Keratinocyte (primary cell): ENCODE measurements around the gene FIZ1. TPM values are rescaled to one million over a fixed set of nuclear protein-coding genes. Genes with fewer than 3 reads are reported as not detected.

ENCODE experiments used
- DNase-seq: peaks from one replicate; pipeline ENCODE4 v3.0.0-alpha.2; 2011; ENCODE audit warnings: low read depth, missing footprints, low spot score
- FAIRE-seq: peaks from 2 replicates; lab custom pipeline; 2011; peaks lifted over from hg19 to GRCh38; lab: Jason Lieb, UNC
- H2AFZ ChIP-seq: 2 replicates; pipeline ENCODE4 v1.6.0; 2012; ENCODE audit warnings: low read length, control low read depth, inconsistent platforms; ENCODE audit not compliant: control insufficient read depth
- H3K27ac ChIP-seq: 2 replicates; pipeline ENCODE4 v1.5.1; 2011; ENCODE audit warnings: low read length; ENCODE audit not compliant: control insufficient read depth, insufficient read depth
- H3K27me3 ChIP-seq: 3 replicates; pipeline ENCODE4 v1.6.0; 2011; ENCODE audit warnings: low read length; ENCODE audit not compliant: control insufficient read depth, insufficient read depth; ENCODE audit errors: extremely low read depth
- H3K36me3 ChIP-seq, 2 experiments: 2 replicates in 1 of 2; 3 replicates in 1 of 2; pipeline ENCODE4 v1.5.1; 2011; ENCODE audit warnings: low read length in 2 of 2, mild to moderate bottlenecking in 1 of 2; ENCODE audit not compliant: control insufficient read depth in 2 of 2, insufficient read depth in 2 of 2; ENCODE audit errors: extremely low read depth in 1 of 2
- H3K4me1 ChIP-seq: 3 replicates; pipeline ENCODE4 v1.5.1; 2011; ENCODE audit warnings: low read length; ENCODE audit not compliant: control insufficient read depth, insufficient read depth; ENCODE audit errors: extremely low read depth
- H3K4me2 ChIP-seq: 3 replicates; pipeline ENCODE4 v1.6.0; 2011; ENCODE audit warnings: low read depth, low read length; ENCODE audit not compliant: control insufficient read depth, insufficient read depth; ENCODE audit errors: extremely low read depth
- H3K4me3 ChIP-seq, 3 experiments: fragments of 200-600 bp in 1 of 3; sonication (generic) in 1 of 3; 2 replicates in 2 of 3; 3 replicates in 1 of 3; pipeline ENCODE4 v1.5.1; 2011 to 2016; ENCODE audit warnings: low read length in 3 of 3, mild to moderate bottlenecking in 3 of 3, control low read depth in 2 of 3, inconsistent platforms in 1 of 3, low read depth in 1 of 3, mixed read lengths in 1 of 3, mixed run types in 1 of 3, moderate library complexity in 1 of 3; ENCODE audit not compliant: control insufficient read depth in 2 of 3, insufficient read depth in 2 of 3; ENCODE audit errors: extremely low read depth in 1 of 3
- H3K79me2 ChIP-seq: 2 replicates; pipeline ENCODE4 v1.6.0; 2012; ENCODE audit warnings: low read length; ENCODE audit not compliant: control insufficient read depth, insufficient read depth
- H3K9ac ChIP-seq: 3 replicates; pipeline ENCODE4 v1.6.0; 2011; ENCODE audit warnings: low read length; ENCODE audit not compliant: control insufficient read depth, insufficient read depth; ENCODE audit errors: extremely low read depth
- H3K9me1 ChIP-seq: 3 replicates; pipeline ENCODE4 v1.6.0; 2011; ENCODE audit warnings: low read length; ENCODE audit not compliant: control insufficient read depth, insufficient read depth; ENCODE audit errors: extremely low read depth
- H3K9me3 ChIP-seq: 2 replicates; pipeline ENCODE4 v1.5.1; 2012; ENCODE audit warnings: low read depth, low read length; ENCODE audit not compliant: control insufficient read depth
- H4K20me1 ChIP-seq: 3 replicates; pipeline ENCODE4 v1.6.0; 2011; ENCODE audit warnings: low read length; ENCODE audit not compliant: control insufficient read depth, insufficient read depth; ENCODE audit errors: extremely low read depth
- EZH2 ChIP-seq: IDR thresholded peaks from one replicate; pipeline ENCODE4 v1.6.1; 2012; ENCODE audit warnings: inconsistent platforms, mild to moderate bottlenecking, low read length, moderate library complexity
- dilution Hi-C: fragments of 300-500 bp; cut with MboI; formaldehyde crosslinking; loops from one replicate; pipeline ENCODE4 v1.7.0; 2020; ENCODE audit warnings: low sequenced_read_pairs; ENCODE audit not compliant: extremely low pct_ligation_motif_present
- polyA plus RNA-seq, 5 experiments: library from polyadenylated mRNA; depleted of rRNA in 3 of 5; stranded (reverse) in 3 of 5; stranded (forward) in 1 of 5; unstranded in 1 of 5; fragments of >200 nt; gene quantifications; 1 replicate in 1 of 5; 2 replicates in 3 of 5; 3 replicates in 1 of 5; pipeline versions ENCODE4 v1.2.1 to v1.2.3, GENCODE V29; 2011 to 2012; ENCODE audit warnings: missing spikeins in 2 of 5, low read depth in 1 of 5, low replicate concordance in 1 of 5
- TF ChIP-seq, protein P1 (sequence below), 3 experiments: IDR thresholded peaks in 1 of 3; conservative IDR thresholded peaks in 1 of 3; optimal IDR thresholded peaks in 1 of 3; 2 replicates in 2 of 3; 3 replicates in 1 of 3; pipeline versions ENCODE3 to v1.5.1; 2011; ENCODE audit warnings: low read length in 3 of 3, mild to moderate bottlenecking in 3 of 3, moderate library complexity in 2 of 3, control low read depth in 1 of 3, inconsistent platforms in 1 of 3; ENCODE audit not compliant: insufficient read depth in 2 of 3; ENCODE audit errors: extremely low read depth in 1 of 3

The FIZ1 gene
- polyA plus RNA-seq, 1 donor (not counting 4 experiments of a cell fraction or from before 2014, with no cell fraction given), result 2.7 TPM

- Histone ChIP-seq H3K9ac (peak overlapping the region; percentile 84), H3K4me3 (peak overlapping the region; percentile 61 to 73 (median 72)), H3K36me3 (peaks cover 11 to 14% of the 10 kb centered on the region in 2 experiments)
Measured at GRCh38 chr19:55606817-55607216, 7.5 kb upstream of the FIZ1 start.

GRCh38 chr19:55606471-55606787, 7.1 kb upstream of the FIZ1 start:
- Histone ChIP-seq H3K4me1 (peaks cover 16% of the 10 kb centered on the region), H3K9ac (peak overlapping the region; percentile 84), H3K9me3 (no peaks in the 10 kb centered on the region), H3K79me2 (peaks cover 49% of the 10 kb centered on the region), H2AFZ (peak overlapping the region; percentile 9), H3K27me3 (no peaks in the 10 kb centered on the region), H4K20me1 (no peaks in the 10 kb centered on the region), H3K36me3 (peaks cover 11 to 14% of the 10 kb centered on the region in 2 experiments), H3K27ac (peak overlapping the region; percentile 45), H3K4me3 (peak overlapping the region; percentile 61 to 73 (median 72)), H3K4me2 (peak overlapping the region; percentile 80), H3K9me1 (no peaks in the 10 kb centered on the region)
- TF ChIP-seq, protein P1, sequence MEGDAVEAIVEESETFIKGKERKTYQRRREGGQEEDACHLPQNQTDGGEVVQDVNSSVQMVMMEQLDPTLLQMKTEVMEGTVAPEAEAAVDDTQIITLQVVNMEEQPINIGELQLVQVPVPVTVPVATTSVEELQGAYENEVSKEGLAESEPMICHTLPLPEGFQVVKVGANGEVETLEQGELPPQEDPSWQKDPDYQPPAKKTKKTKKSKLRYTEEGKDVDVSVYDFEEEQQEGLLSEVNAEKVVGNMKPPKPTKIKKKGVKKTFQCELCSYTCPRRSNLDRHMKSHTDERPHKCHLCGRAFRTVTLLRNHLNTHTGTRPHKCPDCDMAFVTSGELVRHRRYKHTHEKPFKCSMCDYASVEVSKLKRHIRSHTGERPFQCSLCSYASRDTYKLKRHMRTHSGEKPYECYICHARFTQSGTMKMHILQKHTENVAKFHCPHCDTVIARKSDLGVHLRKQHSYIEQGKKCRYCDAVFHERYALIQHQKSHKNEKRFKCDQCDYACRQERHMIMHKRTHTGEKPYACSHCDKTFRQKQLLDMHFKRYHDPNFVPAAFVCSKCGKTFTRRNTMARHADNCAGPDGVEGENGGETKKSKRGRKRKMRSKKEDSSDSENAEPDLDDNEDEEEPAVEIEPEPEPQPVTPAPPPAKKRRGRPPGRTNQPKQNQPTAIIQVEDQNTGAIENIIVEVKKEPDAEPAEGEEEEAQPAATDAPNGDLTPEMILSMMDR (optimal IDR thresholded peaks at IDR 0.05 in 1 of 3, IDR thresholded peaks at IDR 0.05 in 1 of 3, conservative IDR thresholded peaks at IDR 0.05 in 1 of 3; ENCODE audit: extremely low read depth in 1 of 3, insufficient read depth in 2 of 3, low read length in 3 of 3), result no peak
- no peak for TF ChIP-seq EZH2
- DNase-seq, result no peak
- dilution Hi-C loops, result no loop called here
- no peak for FAIRE-seq

More at GRCh38 chr19:55606817-55607216, 7.5 kb upstream of the FIZ1 start:
- H3K9me1 ChIP-seq, result no peaks in the 10 kb centered on the region
- peaks cover 52% of the 10 kb centered on the region for H3K79me2 ChIP-seq
- H3K27me3 ChIP-seq, result no peaks in the 10 kb centered on the region
- no peak for DNase-seq
- no peak overlapping the region for H2AFZ ChIP-seq
- no peak for FAIRE-seq
- peak overlapping the region; percentile 80 for H3K4me2 ChIP-seq
- no peaks in the 10 kb centered on the region for H3K9me3 ChIP-seq
- H3K27ac ChIP-seq, result peak overlapping the region; percentile 45
- H3K4me1 ChIP-seq, result peaks cover 14% of the 10 kb centered on the region
- dilution Hi-C loops, result no loop called here
- TF ChIP-seq, protein P1 (optimal IDR thresholded peaks at IDR 0.05 in 1 of 3, IDR thresholded peaks at IDR 0.05 in 1 of 3, conservative IDR thresholded peaks at IDR 0.05 in 1 of 3; ENCODE audit: extremely low read depth in 1 of 3, insufficient read depth in 2 of 3, low read length in 3 of 3), result no peak
- no peak for TF ChIP-seq EZH2
- no peaks in the 10 kb centered on the region for H4K20me1 ChIP-seq
